ENCODE data around the gene AAGAB.
A peak's percentile ranks its signal among the peaks of the same experiment; 100 is the strongest.
"Not testable (repeated sequence)": the region's sequence is repeated elsewhere in the genome, so short reads cannot be mapped to it uniquely, and the experiment has no call there.

AAGAB gene

GRCh38 chr15:67254238-67255175 is at the start of gene AAGAB, which contains the start of gene IQCH:
Gene AAGAB (minus strand): TSS chr15:67254661. CDS start chr15:67254631, 30 bp downstream.
Gene IQCH (plus strand): TSS chr15:67254786. CDS start chr15:67254897, 111 bp downstream.
- peak; percentile 95 to 97 (median 97) for DNase-seq (ENCODE audit: low read depth in 2 of 3, low spot score in 1 of 3)

GRCh38 chr15:67303490-67304363 is 49.3 kb upstream of the AAGAB start:
- DNase-seq (ENCODE audit: low read depth in 2 of 3, low spot score in 1 of 3) = no peak

GRCh38 chr15:67300266-67301025 is 46.0 kb upstream of the AAGAB start:
- no peak for DNase-seq (ENCODE audit: low read depth in 2 of 3, low spot score in 1 of 3)

- no peak for DNase-seq (ENCODE audit: low read depth in 2 of 3, low spot score in 1 of 3)
These were observed 42.2 kb upstream of the AAGAB start for GRCh38 chr15:67296684-67297083.

- no peak for DNase-seq (ENCODE audit: low read depth in 2 of 3, low spot score in 1 of 3)
These were observed 41.7 kb upstream of the AAGAB start for GRCh38 chr15:67296188-67296587.

GRCh38 chr15:67290319-67290718 is 35.9 kb upstream of the AAGAB start:
- no peak for DNase-seq (ENCODE audit: low read depth in 2 of 3, low spot score in 1 of 3)

GRCh38 chr15:67286400-67286799 is 31.9 kb upstream of the AAGAB start:
- DNase-seq (ENCODE audit: low read depth in 2 of 3, low spot score in 1 of 3) = not testable (repeated sequence)

GRCh38 chr15:67285625-67286024 is 31.2 kb upstream of the AAGAB start:
- not testable (repeated sequence) for DNase-seq (ENCODE audit: low read depth in 2 of 3, low spot score in 1 of 3)

- DNase-seq (ENCODE audit: low read depth in 2 of 3, low spot score in 1 of 3) = no peak
These were observed 27.3 kb upstream of the AAGAB start for GRCh38 chr15:67281714-67282113.

GRCh38 chr15:67280217-67280616 is 25.8 kb upstream of the AAGAB start:
- DNase-seq (ENCODE audit: low read depth in 2 of 3, low spot score in 1 of 3) = no peak

GRCh38 chr15:67276666-67277065 is 22.2 kb upstream of the AAGAB start:
- DNase-seq (ENCODE audit: low read depth in 2 of 3, low spot score in 1 of 3) = no peak

GRCh38 chr15:67274236-67274635 is 19.8 kb upstream of the AAGAB start:
- DNase-seq (ENCODE audit: low read depth in 2 of 3, low spot score in 1 of 3) = no peak

GRCh38 chr15:67267951-67268941 is 13.8 kb upstream of the AAGAB start:
- no peak for DNase-seq (ENCODE audit: low read depth in 2 of 3, low spot score in 1 of 3)

- DNase-seq (ENCODE audit: low read depth in 2 of 3, low spot score in 1 of 3) = no peak
These were observed 13.0 kb upstream of the AAGAB start for GRCh38 chr15:67267440-67267839.

- DNase-seq (ENCODE audit: low read depth in 2 of 3, low spot score in 1 of 3) = no peak
These were observed 12.4 kb upstream of the AAGAB start for GRCh38 chr15:67266870-67267269.

- DNase-seq (ENCODE audit: low read depth in 2 of 3, low spot score in 1 of 3) = no peak
These were observed 5.3 kb upstream of the AAGAB start for GRCh38 chr15:67259806-67260205.

- no peak for DNase-seq (ENCODE audit: low read depth in 2 of 3, low spot score in 1 of 3)
These were observed 4.9 kb upstream of the AAGAB start for GRCh38 chr15:67259379-67259778.

GRCh38 chr15:67258412-67258811 is 4.0 kb upstream of the AAGAB start:
- DNase-seq (ENCODE audit: low read depth in 2 of 3, low spot score in 1 of 3) = not testable (repeated sequence)

GRCh38 chr15:67256051-67256450 is 1.6 kb upstream of the AAGAB start:
- DNase-seq (ENCODE audit: low read depth in 2 of 3, low spot score in 1 of 3) = no peak
